ENCODE data around the gene CFAP53. TPM values are rescaled to one million over a fixed set of nuclear protein-coding genes. Genes with fewer than 3 reads are reported as not detected.
"Not testable (repeated sequence)": the region's sequence is repeated elsewhere in the genome, so short reads cannot be mapped to it uniquely, and the experiment has no call there.

The CFAP53 gene
- polyA plus RNA-seq, 1 donor from 2014 or later, result 0.64 TPM

- no peaks in the 10 kb centered on the region for H3K27me3 ChIP-seq (ENCODE audit: insufficient read depth, low read depth, low read length)
- H3K9ac ChIP-seq (ENCODE audit: low read length), result no peak overlapping the region
Observed at GRCh38 chr18:50310080-50310479, 43.8 kb upstream of the CFAP53 start.

DNA sequence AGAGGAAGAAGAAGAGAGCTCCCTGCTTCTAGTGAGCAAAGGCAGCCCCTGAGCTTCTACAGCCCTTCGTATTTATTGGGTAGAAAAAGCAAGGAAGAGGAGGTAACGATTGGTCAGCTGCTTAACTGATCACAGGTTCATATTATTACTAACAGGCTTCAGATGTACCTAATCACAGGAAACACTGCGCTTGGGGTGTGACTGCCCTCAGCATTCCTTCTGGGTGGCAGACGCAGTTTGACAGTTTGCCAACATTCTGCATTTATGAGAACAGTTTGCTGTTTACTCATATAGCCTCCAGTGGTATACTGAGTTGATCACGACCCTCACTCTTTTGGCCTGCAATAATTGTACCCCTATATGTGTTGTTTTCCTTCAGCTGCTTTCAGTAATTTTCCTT lies 42.6 kb upstream of the CFAP53 start:
- H3K79me2 ChIP-seq (replicated peaks; ENCODE audit: insufficient read depth, low read length); H3K4me2 ChIP-seq (ENCODE audit: low read length); H3K9me3 ChIP-seq (ENCODE audit: low read length); H3K27me3 ChIP-seq (ENCODE audit: insufficient read depth, low read depth, low read length); H3K9me2 ChIP-seq (ENCODE audit: insufficient read depth, low read length); H3K27ac ChIP-seq (ENCODE audit: low read length); H3K9ac ChIP-seq (ENCODE audit: low read length); H3F3A ChIP-seq (ENCODE audit: insufficient read depth, low read length, poor library complexity, severe bottlenecking); H2AFZ ChIP-seq (ENCODE audit: low read depth, low read length); H3K4me3 ChIP-seq (ENCODE audit: low read length); H4K20me1 ChIP-seq (ENCODE audit: insufficient read depth); H3K36me3 ChIP-seq (ENCODE audit: insufficient read depth, low read length): not testable (repeated sequence)

More at GRCh38 chr18:50310080-50310479, 43.8 kb upstream of the CFAP53 start:
- Histone ChIP-seq H3K9me3 (ENCODE audit: low read length) (no peaks in the 10 kb centered on the region), H3K4me3 (ENCODE audit: low read length) (no peak overlapping the region), H2AFZ (ENCODE audit: low read depth, low read length) (no peak overlapping the region), H3K9me2 (ENCODE audit: insufficient read depth, low read length) (no peaks in the 10 kb centered on the region), H3K4me2 (ENCODE audit: low read length) (no peak overlapping the region), H4K20me1 (ENCODE audit: insufficient read depth) (no peaks in the 10 kb centered on the region), H3K36me3 (ENCODE audit: insufficient read depth, low read length) (no peaks in the 10 kb centered on the region), H3F3A (ENCODE audit: insufficient read depth, low read length, poor library complexity, severe bottlenecking) (no peaks in the 10 kb centered on the region), H3K27ac (ENCODE audit: low read length) (no peak overlapping the region), H3K79me2 (replicated peaks; ENCODE audit: insufficient read depth, low read length) (no peaks in the 10 kb centered on the region)
- TF ChIP-seq, protein P1, sequence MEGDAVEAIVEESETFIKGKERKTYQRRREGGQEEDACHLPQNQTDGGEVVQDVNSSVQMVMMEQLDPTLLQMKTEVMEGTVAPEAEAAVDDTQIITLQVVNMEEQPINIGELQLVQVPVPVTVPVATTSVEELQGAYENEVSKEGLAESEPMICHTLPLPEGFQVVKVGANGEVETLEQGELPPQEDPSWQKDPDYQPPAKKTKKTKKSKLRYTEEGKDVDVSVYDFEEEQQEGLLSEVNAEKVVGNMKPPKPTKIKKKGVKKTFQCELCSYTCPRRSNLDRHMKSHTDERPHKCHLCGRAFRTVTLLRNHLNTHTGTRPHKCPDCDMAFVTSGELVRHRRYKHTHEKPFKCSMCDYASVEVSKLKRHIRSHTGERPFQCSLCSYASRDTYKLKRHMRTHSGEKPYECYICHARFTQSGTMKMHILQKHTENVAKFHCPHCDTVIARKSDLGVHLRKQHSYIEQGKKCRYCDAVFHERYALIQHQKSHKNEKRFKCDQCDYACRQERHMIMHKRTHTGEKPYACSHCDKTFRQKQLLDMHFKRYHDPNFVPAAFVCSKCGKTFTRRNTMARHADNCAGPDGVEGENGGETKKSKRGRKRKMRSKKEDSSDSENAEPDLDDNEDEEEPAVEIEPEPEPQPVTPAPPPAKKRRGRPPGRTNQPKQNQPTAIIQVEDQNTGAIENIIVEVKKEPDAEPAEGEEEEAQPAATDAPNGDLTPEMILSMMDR (IDR thresholded peaks at IDR 0.05; ENCODE audit: poor library complexity, severe bottlenecking), result no peak
- TF ChIP-seq EZH2 (IDR thresholded peaks at IDR 0.05; ENCODE audit: borderline replicate concordance, insufficient read depth, low read length, poor library complexity, severe bottlenecking) (no peak), RAD21 (conservative IDR thresholded peaks at IDR 0.05) (no peak), MXI1 (conservative IDR thresholded peaks at IDR 0.05; ENCODE audit: poor library complexity, severe bottlenecking) (no peak), REST (IDR thresholded peaks at IDR 0.05; ENCODE audit: borderline replicate concordance) (no peak), POLR2AphosphoS5 (IDR thresholded peaks at IDR 0.05) (no peak), SMC3 (conservative IDR thresholded peaks at IDR 0.05; ENCODE audit: poor library complexity) (no peak), TAF1 (IDR thresholded peaks at IDR 0.05; ENCODE audit: low read depth) (no peak), EP300 (conservative IDR thresholded peaks at IDR 0.05; ENCODE audit: poor library complexity, severe bottlenecking) (no peak)
